NCI-H2081 treated with DMSO at 0.1 percent for 48 hours (cell line): Measurements from ENCODE around the gene RYR3.

Experiments used
- DNase-seq: peaks from one replicate; lab custom pipeline; 2025; lab: John Stamatoyannopoulos, UW

Gene RYR3

GRCh38 chr15:33834892-33835743 is 524.4 kb downstream of the RYR3 start:
- DNase-seq, result no peak

GRCh38 chr15:33837294-33837693 is 526.5 kb downstream of the RYR3 start:
- no peak for DNase-seq

- DNase-seq, result no peak
Observed at GRCh38 chr15:33839540-33839939, 528.8 kb downstream of the RYR3 start.

- no peak for DNase-seq
Observed at GRCh38 chr15:33840615-33841014, 529.8 kb downstream of the RYR3 start.

- no peak for DNase-seq
Observed at GRCh38 chr15:33844186-33844585, 533.4 kb downstream of the RYR3 start.

- no peak for DNase-seq
Observed at GRCh38 chr15:33844597-33844996, 533.8 kb downstream of the RYR3 start.

GRCh38 chr15:33846142-33846541 is 535.4 kb downstream of the RYR3 start:
- no peak for DNase-seq

- no peak for DNase-seq
Observed at GRCh38 chr15:33846862-33847261, 536.1 kb downstream of the RYR3 start.

GRCh38 chr15:33848011-33848410 is 537.2 kb downstream of the RYR3 start:
- no peak for DNase-seq

- DNase-seq, result no peak
Observed at GRCh38 chr15:33851079-33851478, 540.3 kb downstream of the RYR3 start.

GRCh38 chr15:33852094-33852493 is 541.3 kb downstream of the RYR3 start:
- DNase-seq, result no peak

GRCh38 chr15:33852570-33852969 is 541.8 kb downstream of the RYR3 start:
- DNase-seq, result no peak

GRCh38 chr15:33857726-33858125 is 547.0 kb downstream of the RYR3 start:
- no peak for DNase-seq

GRCh38 chr15:33858836-33859235 is 548.1 kb downstream of the RYR3 start:
- no peak for DNase-seq

GRCh38 chr15:33859992-33860545 is 549.3 kb downstream of the RYR3 start:
- no peak for DNase-seq

- no peak for DNase-seq
Observed at GRCh38 chr15:33860754-33861153, 550.0 kb downstream of the RYR3 start.

- no peak for DNase-seq
Observed at GRCh38 chr15:33864360-33865075, 553.8 kb downstream of the RYR3 start.

- no peak for DNase-seq
Observed at GRCh38 chr15:33865416-33865815, 554.6 kb downstream of the RYR3 start.

GRCh38 chr15:33866101-33866737 is 555.5 kb downstream of the RYR3 start:
- no peak for DNase-seq

GRCh38 chr15:33871980-33872379 is 561.2 kb downstream of the RYR3 start:
- no peak for DNase-seq

- DNase-seq, result no peak
Observed at GRCh38 chr15:33872416-33873106, 561.8 kb downstream of the RYR3 start.

- no peak for DNase-seq
Observed at GRCh38 chr15:33874156-33874555, 563.4 kb downstream of the RYR3 start.
